Astrocyte (in vitro differentiated cells and primary cell): ENCODE data around the gene XRN2.

ENCODE experiments used
- EZH2 ChIP-seq: IDR thresholded peaks from 2 replicates; pipeline ENCODE4 v1.6.1; 2012; ENCODE audit warnings: mild to moderate bottlenecking, low read length, inconsistent platforms; ENCODE audit not compliant: insufficient read depth
- TF ChIP-seq, protein P1 (sequence below): IDR thresholded peaks from 2 replicates; pipeline ENCODE4 v1.5.1; 2011; ENCODE audit warnings: low read depth, mild to moderate bottlenecking, inconsistent platforms, low read length, moderate library complexity; ENCODE audit not compliant: insufficient read depth

DNA sequence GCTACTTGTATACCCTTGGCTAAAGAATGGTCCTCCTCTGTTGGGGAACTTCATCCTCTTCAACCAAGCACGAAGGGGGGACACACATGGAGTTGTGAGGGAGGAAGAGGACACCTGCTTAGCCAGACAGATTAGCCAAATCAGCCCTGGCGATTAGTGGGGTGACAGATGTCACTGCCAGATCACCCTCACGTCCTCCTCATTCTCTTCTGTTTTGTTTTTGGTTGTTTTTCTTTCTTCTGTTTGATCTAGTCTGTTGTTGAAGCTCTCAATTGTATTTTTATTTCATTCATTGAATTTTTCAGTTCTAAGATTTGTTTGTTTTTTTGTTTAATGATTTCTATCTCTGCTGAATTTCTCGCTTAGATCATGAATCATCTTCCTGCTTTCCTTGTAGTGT, 121.7 kb downstream of the XRN2 start:
- TF ChIP-seq, protein P1, sequence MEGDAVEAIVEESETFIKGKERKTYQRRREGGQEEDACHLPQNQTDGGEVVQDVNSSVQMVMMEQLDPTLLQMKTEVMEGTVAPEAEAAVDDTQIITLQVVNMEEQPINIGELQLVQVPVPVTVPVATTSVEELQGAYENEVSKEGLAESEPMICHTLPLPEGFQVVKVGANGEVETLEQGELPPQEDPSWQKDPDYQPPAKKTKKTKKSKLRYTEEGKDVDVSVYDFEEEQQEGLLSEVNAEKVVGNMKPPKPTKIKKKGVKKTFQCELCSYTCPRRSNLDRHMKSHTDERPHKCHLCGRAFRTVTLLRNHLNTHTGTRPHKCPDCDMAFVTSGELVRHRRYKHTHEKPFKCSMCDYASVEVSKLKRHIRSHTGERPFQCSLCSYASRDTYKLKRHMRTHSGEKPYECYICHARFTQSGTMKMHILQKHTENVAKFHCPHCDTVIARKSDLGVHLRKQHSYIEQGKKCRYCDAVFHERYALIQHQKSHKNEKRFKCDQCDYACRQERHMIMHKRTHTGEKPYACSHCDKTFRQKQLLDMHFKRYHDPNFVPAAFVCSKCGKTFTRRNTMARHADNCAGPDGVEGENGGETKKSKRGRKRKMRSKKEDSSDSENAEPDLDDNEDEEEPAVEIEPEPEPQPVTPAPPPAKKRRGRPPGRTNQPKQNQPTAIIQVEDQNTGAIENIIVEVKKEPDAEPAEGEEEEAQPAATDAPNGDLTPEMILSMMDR: no peak
- TF ChIP-seq EZH2: no peak
